Right renal cortex interstitium (tissue), 3 donors: ENCODE results near the gene CHMP2A. TPM values are rescaled to one million over a fixed set of nuclear protein-coding genes. Genes with fewer than 3 reads are reported as not detected.
"Not testable (repeated sequence)": the region's sequence is repeated elsewhere in the genome, so short reads cannot be mapped to it uniquely, and the experiment has no call there.

Source experiments
- DNase-seq, 3 donors: peaks; one replicate each; pipeline ENCODE4 v3.0.0-alpha.2; 2013; ENCODE audit warnings: low read depth in 3 of 3, low spot score in 2 of 3
- polyA plus RNA-seq, 3 donors: library from polyadenylated mRNA; unstranded; fragments of 120-200 nt; gene quantifications; one replicate each; pipeline ENCODE4 v1.2.1, GENCODE V29; 2013; ENCODE audit not compliant: insufficient read length in 3 of 3

CHMP2A gene
- polyA plus RNA-seq, 3 donors: 124 to 134 (median 127) TPM

DNA sequence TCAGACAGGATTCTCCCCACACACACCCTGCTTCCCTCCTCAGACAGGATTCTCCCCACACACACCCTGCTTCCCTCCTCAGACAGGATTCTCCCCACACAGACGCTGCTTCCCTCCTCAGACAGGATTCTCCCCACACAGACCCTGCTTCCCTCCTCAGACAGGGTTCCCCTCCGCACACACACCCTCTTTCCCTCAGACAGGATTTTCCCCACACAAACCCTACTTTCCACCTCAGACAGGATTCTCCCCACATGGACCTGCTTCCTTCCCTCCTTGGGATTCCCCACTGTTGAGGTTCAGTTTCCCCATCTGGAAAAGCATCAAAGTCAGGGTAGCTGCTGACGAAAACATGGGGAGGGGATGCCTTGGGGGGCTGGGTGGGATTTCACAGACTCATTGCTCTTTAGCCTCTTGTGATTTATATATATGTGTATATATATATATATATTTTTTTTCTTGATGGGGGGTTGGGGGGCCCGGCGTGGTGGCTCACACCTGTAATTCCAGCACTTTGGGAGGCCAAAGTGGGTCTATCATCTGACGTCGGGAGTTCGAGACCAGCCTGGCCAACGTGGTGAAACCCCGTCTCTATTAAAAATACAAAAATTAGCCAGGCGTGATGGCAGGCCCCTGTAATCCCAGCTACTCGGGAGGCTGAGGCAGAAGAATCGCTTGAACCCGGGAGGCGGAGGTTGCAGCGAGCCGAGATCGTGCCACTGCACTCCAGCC lies 12.1 kb downstream of the CHMP2A start:
- not testable (repeated sequence) for DNase-seq

DNA sequence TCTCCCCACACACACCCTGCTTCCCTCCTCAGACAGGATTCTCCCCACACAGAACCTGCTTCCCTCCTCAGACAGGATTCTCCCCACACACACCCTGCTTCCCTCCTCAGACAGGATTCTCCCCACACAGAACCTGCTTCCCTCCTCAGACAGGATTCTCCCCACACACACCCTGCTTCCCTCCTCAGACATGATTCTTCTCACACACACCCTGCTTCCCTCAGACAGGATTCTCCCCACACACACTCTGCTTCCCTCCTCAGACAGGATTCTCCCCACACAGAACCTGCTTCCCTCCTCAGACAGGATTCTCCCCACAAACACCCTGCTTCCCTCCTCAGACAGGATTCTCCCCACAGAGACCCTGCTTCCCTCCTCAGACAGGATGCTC lies 15.7 kb downstream of the CHMP2A start:
- DNase-seq: not testable (repeated sequence)

DNA sequence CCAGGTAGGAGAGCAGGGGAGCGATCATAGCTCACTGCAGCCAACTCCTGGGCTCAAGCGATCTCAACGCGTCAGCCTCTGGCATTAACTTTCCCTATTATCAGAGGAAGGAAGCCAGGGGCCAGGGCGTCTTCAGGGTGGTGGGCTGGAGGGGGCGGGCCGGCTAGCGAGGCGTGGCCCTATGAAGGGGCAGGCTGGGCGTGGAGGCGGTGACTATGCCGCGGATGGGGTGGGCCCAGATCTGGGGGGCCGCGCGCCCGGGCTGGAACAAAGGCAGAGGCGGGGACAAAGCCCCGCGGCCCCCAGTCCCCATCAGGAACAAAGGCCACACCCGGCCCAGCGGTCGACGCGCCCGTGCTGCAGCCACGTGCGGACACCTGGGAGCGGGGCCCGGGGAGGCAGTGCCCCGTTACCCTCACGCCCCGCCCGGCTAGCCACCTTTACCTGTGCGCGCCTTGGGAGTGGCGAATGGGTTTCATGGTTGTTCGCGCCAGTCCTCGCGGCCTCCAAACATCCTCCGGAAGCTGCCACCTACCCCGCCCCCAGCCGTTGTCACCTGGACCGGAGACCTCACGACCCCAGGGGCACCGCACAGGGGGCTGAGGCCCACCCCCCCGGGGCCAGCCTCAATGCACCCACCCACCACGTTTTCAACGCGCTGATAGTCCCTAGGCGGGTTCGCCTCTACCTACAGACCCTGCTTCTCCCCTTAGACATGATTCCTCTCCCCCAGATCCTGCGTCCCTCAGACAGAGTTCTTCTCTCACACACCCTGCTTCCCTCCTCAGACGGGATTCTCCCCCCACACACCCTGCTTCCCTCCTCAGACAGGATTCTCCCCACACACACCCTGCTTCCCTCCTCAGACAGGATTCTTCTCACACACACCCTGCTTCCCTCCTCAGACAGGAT lies 16.4 kb downstream of the CHMP2A start:
- DNase-seq: no peak

DNA sequence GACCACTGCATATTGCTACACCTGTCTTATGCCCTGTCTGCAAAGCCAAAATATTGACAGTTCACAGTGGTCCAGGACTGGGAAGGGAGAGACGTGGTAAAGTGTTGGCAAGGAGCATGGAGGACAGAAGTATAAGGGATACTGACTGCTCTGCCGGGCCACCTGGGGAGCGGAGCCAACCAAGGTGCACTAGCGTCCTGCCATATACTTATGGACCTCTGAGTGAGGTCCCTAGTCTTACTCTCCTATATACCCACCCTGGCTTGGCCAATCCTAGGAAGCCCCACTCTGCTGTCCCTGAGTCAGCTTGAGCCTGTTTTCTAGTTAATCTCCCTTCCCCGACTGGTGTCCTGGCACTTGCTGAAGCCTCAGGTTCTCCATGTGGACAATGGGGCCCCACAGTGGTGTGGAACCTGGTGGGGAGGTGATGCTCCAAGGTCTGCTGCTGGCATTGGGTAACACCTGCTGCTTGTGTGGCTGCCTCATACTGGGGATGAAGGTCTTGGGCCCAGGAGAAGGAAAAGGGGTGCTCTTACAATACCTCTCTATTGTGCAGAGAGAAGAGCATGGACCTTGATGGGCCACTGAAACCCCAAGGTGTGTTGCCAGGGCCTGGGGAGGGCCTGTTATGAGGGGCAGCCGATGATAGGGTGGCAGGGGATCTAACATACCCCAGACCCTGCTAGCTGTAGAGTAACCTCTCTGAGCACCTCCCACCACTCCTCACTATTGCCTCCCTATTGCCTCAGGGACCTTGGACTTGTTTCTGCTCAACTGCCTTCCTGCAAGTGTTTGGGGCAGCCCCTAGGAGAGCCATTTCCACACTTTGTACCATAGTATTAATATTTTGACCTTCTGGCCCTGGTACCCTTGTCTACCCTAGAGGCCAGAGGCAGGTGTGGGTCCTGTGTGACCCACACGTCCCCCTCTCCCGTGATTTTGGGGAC lies 17.8 kb downstream of the CHMP2A start:
- DNase-seq: no peak

DNA sequence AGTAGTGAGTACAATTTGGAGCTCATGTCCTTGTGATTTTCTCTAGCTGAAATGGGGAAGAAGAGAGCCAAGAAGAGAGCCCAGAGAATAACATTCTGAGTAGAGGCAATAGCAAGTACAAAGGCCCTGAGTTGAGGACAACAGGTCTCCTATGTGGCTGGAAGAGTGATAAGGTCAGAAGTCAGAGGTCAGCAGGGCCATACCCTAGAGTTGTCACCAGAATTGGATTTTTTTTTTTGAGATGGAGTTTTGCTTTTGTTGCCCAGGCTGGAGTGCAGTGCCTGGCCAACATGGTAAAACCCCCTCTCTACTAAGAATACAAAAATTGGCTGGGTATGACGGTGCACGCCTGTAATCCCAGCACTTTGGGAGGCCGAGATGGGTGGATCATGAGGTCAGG lies 19.0 kb downstream of the CHMP2A start:
- DNase-seq: no peak

DNA sequence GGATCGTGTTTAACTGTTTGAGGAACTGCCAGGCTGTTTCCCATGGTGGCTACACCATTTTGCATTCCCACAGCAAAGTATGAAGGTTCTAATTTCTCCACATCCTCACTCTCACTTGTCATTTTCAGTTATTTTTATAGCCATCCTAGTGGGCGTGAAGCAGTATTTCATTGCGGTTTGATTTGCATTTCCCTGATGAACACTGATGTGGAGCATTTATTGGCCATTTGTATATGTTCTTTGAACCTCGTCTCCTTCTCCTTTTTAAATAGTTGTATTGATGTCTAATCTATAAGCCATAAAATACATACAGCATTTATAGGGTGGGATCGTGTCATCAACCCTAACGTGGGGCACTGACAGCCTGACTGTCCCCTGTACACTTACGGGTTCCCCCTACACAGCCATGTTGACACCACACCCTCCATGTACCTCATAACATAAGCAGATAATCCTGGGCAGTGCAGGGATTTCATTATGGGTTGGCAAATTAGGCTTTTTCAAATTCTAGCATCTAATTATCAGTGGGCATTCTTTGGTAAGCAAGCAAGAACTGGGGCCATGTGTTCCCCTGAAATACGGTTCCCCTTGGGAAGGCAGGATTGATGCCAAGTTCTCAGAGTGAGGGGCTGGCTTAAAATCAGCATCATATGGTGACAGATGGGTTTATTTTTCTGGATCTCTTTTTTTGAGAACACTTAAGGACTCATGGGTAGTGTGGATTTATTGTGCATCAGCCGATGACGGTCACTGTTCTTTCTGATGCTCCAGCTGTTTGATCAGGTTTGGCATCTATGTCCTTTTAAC lies 23.7 kb downstream of the CHMP2A start:
- DNase-seq: no peak

DNA sequence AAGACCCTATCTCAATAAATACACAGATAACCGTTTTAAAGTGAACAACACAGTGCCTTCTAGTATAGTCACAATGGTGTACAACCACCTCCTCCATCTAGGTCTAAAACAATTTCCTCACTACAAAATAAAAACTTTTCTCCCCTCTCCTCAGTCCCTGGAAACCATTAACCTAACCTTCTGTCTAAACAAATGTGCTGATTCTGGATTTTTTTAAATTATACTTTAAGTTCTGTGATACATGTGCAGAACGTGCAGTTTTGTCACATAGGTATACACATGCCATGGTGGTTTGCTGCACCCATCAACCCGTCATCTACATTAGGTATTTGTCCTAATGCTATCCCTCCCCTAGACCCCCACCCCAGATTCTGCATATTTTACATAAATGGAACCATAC lies 25.5 kb downstream of the CHMP2A start:
- DNase-seq: no peak

DNA sequence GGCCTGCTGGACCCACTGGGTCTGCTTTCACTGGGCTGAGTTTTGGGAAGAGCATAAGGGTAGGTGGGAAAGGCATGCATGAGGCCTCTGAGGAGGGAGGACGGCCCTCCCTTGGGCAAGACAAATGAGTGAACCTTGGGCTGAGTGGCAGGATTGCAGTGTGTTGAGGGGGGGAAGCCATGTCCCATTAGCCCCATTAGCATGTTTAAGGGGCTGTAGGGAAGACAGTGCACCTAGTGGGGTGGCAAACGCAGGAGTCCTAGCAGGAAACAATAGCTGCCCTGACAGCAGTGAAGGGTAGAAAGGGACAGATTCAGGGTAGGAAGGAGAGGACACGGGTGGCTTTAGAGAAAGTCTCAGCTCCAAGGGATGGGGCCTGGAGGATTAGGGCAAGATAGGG lies 32.2 kb downstream of the CHMP2A start:
- no peak for DNase-seq

DNA sequence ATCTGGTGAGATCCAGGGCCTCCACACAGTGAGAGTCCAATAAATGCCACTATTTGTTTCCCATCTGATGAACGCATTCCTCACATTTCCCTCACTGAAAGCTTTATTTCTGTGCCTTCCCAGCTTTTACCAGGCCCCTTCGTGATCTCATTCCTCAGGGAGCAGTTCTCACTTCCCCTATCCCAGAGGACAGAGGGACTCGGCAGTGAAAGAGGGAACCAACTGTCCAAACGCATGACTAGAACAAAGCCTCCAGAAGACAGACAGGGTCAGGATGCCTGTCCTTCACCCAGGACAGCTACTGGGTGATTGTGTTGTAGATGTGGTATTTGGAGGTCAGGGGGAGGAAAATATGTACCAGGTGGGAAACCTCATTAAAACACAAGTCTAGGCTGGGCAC lies 33.3 kb downstream of the CHMP2A start:
- no peak for DNase-seq

DNA sequence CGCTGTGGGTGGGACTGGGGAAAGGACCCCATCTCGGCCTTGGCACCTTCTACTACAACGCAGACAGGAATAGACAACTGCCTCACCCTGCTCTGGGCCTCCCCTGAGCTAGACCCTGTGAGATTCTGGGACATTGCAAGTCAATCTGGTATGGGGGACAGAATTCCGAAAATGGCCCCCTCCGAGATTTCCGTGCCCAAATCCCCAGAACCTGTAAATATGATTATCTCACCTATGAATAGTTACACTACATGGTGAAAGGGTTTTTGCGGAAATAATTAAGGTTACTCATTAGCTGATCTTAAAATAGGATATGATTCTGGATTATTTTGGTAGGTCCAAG lies 34.7 kb downstream of the CHMP2A start:
- DNase-seq: no peak

DNA sequence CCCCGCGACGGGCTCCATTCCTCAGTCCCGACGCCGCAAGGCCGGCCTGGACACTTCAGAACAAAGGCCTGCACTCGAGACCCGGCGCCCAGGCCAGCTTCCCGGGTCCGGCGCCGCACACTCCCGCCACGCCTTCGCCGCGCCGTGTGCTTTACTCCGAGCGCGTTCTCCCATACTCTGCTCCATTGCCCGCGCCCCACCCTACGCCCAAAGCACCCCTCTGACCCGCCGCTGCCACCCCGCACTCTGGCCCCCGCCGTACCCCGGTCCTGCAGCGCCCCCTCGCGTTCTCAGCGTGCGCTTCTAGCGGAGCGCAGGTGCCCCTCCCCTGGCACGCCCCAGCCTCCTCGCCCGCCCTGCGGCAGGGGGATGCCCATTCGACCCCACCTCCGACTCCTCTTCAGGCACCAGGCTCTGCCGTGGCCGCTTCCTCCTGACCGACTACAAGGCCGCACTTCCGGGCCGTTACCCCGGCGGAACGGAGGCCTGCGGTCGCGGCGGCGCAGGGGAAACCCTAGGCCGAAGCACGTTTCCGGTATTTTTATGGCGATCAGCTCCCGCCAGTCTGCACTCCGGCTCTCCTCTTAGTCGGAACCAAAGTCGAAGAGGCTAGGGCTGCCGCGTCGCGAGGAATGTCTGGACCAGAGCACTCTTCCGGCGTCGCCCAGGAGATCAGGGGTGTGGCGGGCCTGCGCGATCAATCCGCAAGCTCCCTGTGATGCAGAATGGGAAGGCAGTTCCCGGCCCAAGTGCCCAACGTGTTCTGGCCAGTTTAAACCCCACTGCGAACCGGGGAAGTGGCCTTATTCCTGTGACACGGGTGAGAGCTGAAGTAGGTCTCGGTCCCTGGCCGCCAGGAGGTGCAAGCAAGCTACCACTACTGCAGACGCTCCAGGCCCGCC lies 35.3 kb downstream of the CHMP2A start, which contains the start of gene ZBTB45:
ZBTB45 (minus strand) TSS at position 456 of the 902 bp plus-strand sequence. CDS start 2,137 bp downstream, outside the sequence.
- DNase-seq: peak in 2 of 3 donors; percentile 86 to 92

DNA sequence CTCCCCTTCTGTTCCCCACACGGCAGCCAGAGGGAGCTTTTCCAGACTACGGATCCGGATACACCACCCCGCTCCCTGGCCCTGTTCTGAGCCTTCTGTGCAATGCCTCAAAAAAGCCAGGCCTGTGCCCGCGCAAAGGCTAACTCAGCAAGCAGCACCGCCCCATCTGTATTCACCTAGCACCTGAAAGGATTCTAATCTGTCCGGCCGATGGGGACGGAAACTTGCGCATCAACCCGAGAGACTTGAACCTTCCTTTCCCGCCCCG lies 35.9 kb downstream of the CHMP2A start:
- peak in 2 of 3 donors; percentile 51 to 65 for DNase-seq

DNA sequence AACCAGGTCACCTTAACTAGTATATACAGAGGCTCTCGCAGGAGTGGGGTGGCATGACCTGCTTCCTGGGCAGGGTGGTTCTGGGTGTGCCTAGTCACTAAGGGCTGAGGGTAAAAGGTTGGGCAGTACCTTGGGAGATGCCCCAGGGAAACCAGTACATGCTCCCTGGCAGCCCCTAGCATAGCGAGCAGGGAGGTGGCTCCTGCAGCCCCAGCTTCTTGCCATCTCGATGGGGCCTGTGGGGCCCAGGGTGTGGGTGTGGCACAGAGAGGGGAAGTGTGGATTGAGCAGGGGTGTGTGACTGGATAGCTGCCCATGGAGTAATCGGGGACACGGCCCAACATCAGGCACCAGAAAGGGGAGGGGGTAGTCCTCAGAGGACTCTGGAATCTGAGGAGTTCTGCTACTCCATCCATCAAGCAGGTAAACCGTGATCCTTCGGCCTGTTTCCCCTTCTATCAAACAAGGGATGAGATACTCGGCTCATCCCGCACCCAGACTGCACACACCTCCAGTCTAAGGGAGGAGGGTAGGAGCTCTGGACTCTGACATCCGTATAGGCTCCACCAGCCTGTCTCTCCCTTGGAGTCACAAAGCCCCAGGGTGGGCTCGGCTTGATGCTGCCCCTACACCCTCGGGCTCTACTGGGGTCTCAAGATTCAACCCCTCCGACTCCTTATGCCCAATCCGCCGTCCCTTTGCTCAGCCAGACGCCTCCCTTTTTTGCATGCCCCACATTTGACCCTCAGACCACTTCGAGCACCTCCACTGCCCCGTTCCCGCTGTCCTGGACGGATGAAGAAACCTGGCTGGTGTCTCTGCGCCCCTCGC lies 36.4 kb downstream of the CHMP2A start:
- no peak for DNase-seq

DNA sequence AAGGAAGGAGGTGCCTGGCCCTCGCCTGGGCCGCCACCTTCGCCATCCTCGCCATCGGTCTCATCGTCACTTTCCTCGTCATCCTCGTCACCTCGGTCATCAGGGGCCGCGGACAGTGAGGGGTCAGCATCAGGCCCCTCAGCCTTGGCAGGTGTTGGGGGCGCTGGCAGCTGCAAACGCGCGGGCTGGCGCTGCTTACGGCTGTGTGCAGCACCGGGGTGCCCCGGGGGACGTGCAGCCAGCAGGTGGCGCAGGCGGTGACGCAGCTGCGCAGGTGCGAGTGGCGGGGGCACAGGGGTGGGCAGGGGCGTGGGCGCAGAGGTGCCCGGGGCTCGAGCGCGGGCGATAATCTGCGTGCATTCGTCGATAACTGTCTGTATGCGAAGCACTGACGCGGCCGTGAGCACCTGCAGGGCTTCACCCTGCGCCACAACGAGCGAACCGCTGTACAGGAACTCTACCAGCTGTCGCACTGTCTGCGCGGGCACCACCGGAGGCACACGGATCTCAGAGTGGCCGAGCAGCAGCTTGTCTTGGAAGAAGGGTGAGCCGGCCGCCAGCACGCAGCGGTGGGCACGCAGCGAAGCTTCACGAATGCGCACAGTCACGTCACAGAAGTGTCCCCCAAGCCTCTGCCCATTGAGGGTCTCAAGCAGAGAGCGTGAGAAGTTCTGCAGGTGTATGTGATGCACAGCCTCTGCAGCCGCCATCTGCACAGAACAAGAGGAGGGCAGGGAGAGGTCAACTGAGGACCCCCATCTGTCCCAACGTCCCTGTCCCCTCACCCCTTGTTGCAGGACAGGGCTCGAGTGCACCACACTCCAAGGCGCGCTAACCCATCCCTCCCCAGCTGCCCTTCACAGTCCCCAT lies 37.7 kb downstream of the CHMP2A start:
- no peak for DNase-seq

DNA sequence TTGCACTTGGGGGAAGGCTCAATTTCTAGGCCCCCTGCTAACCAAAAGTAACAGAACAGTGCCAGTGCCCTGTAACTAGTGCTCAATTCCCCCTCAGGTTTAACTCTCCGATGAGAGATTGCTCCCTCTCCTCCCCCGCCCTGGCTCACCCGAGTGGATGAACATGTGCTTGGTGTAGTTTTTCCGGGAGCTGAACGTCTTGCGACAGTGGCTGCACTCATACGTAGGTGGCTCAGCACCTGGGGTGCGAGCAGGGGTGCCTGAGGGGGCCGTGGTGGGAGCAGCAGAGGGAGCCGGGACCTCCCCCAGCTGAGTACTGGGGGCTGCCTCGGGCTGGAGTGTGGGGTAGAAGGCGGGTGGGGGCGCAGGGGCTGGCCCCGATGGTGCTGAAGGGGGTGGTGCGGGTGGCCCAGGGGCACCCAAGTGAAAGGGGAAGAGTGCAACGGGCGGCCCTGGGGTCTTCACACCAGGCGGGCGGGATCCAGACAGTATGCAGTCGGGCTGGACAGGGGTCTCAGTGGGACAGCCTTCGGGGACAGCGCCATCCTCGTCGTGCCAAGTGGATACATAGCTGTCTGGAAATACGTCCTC lies 38.6 kb downstream of the CHMP2A start:
- DNase-seq: no peak

DNA sequence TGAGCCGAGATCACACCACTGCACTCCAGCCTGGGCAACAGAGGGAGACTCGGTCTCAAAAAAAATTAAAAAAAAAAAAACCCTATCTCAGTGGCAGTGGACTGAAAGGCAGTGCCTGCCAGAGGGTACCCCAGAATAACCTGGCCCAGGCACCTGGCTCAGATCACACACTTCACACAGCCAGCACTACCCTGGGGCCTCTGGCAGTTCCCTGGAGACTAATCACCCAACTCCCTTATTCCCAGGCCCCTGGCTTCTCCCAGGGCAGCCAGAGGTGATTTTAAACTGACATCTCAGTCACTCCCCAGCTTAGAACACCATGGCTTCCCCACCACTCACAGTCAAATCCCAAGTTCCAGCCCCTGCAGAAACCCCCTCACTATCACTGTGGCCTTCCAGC lies 39.6 kb downstream of the CHMP2A start:
- DNase-seq: no peak

DNA sequence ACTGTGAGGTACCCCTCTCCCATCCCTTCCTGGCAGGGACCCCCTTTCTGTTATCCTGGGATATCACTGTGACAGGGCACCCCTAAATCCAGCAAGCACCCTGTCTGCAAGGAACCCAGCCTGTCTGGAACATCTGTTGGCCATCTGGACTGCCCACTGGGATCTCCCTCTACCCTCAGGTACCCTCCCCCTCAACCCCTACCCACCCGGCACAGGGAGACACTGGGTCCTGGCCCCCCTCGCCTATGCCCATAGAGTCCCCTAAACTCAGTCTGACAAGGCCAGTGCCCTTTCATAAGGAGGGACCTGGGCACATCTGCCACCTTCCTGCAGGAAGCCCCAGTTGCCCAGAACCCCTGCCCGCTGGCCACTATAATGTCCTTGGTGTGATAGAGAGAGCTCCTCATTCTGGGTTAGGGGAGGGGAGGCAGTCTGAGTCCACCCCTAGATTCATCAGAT lies 40.3 kb downstream of the CHMP2A start:
- DNase-seq: no peak
